SK-N-MC (cell line): Measurements from ENCODE around the gene SPATA17.

ENCODE experiments used
- DNase-seq: peaks from one replicate; pipeline ENCODE4 v3.0.0-alpha.2; 2011; ENCODE audit warnings: low read depth, low spot score
- H3K27ac ChIP-seq: fragments of 200-600 bp; sonication (generic); 2 replicates; pipeline ENCODE4 v1.5.1; 2016; ENCODE audit warnings: mixed run types
- H3K36me3 ChIP-seq: fragments of 200-600 bp; sonication (generic); 2 replicates; pipeline ENCODE4 v1.6.1; 2017; ENCODE audit warnings: antibody characterized with exemption, low read length, mixed read lengths; ENCODE audit not compliant: insufficient read depth
- H3K4me3 ChIP-seq: fragments of 200-600 bp; sonication (generic); 2 replicates; pipeline ENCODE4 v1.5.1; 2016
- H3K9ac ChIP-seq: fragments of 200-600 bp; sonication (generic); 2 replicates; pipeline ENCODE4 v1.8.0; 2017; ENCODE audit warnings: mixed run types, mixed read lengths; ENCODE audit not compliant: insufficient read length
- H3K9me3 ChIP-seq: fragments of 200-600 bp; sonication (generic); 2 replicates; pipeline ENCODE4 v1.6.1; 2017; ENCODE audit warnings: low read depth, mild to moderate bottlenecking, antibody characterized with exemption, low read length, moderate library complexity, mixed read lengths
- EZH2 ChIP-seq: fragments of 200-600 bp; sonication (generic); IDR thresholded peaks from one replicate; pipeline ENCODE4 v1.6.1; 2017; ENCODE audit warnings: antibody characterized with exemption
- FOXP2 ChIP-seq: optimal IDR thresholded peaks from 2 replicates; pipeline ENCODE3; 2011; ENCODE audit warnings: mild to moderate bottlenecking, moderate library complexity; ENCODE audit not compliant: insufficient read depth; ENCODE audit errors: extremely low read length, control extremely low read depth
- POLR2AphosphoS5 ChIP-seq: IDR thresholded peaks from 2 replicates; pipeline ENCODE4 v1.6.1; 2012; ENCODE audit warnings: mild to moderate bottlenecking, low read depth, low read length, borderline replicate concordance

The SPATA17 gene

DNA sequence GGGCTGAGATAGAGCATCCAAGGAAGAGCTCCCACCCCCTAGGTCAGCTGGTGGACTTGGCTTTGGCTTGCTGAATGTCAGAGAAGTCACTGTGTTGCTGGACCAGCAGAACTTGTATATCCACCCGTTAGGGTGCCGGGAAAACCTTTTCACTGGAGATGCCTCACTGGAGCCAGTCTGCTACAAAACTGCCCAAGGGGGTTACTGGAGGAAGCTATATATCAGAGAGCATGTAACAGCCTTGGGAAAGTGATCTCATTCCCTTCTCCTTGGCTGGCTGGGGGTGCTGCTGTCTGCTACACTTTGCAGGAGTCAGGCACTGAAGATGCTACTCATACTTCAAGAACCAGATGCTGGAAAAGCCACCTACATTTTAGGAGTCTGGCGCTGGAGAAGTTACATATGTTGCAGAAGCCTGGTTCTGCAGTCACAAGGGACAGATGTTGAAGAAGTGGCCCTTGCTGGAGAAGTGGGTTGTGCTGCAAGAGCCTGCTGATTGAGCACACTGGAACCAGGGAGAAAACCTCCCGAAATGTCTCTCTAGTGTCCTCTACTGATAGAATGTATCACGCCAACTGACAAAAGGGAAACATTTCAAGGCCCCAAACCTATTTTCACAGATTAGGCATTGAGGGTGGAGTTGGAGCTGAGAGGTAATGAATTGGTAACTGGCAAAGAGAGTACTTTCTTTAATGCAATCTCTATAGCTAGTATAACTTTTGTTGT is 250.6 kb downstream of the SPATA17 start:
- Histone ChIP-seq H3K9me3 (no peaks in the 10 kb centered on the region), H3K36me3 (no peaks in the 10 kb centered on the region), H3K9ac (no peak overlapping the region), H3K4me3 (0 out of 2 replicates have a peak overlapping the region, but pooled peaks have one; percentile 21), H3K27ac (0 out of 2 replicates have a peak overlapping the region, but pooled peaks have one; percentile 5)
- no peak for DNase-seq
- TF ChIP-seq EZH2 = no peak
- TF ChIP-seq FOXP2 = no peak
- TF ChIP-seq POLR2AphosphoS5 = no peak

DNA sequence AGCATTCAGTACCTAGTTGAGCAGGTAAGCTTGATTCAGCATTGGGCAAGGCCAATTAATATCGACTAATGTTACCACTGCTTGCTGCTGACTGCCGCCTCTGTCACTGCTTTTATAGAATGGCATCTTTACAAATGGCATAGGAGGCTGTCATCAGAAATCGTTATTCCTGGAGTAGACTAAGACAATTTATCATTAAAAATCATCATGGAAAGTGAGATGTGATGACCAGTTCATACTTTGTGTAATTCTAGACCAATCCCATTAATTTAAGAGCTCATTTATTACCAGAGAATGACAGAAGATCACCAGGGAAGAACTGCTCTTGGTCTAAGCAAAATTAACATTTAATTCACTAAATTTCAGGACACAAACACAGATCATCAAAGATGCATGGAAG is 254.0 kb downstream of the SPATA17 start:
- H3K36me3 ChIP-seq = no peaks in the 10 kb centered on the region
- H3K27ac ChIP-seq = no peak overlapping the region
- no peaks in the 10 kb centered on the region for H3K9me3 ChIP-seq
- no peak overlapping the region for H3K4me3 ChIP-seq
- no peak for DNase-seq
- TF ChIP-seq FOXP2 (no peak), POLR2AphosphoS5 (no peak), EZH2 (no peak)
- no peak overlapping the region for H3K9ac ChIP-seq

DNA sequence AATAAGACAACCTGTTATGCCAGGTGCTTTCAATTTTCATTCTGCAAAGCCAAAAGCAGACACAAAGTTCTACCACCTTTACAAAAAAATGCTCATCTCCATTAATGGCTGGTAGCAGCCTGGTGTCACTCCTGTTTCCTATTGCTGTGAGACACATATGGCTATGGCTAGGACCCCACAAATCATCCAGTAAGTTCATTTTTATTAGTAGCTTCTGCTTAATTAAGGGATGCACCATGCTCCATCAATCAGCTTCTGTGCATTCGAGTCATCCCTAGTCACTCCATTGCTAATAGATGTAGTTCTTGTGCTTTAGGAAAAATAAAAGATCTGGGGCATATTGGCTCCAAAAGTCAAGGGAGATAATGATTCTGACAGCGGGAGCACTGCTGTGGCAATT is 257.2 kb downstream of the SPATA17 start:
- Histone ChIP-seq H3K4me3 (no peak overlapping the region), H3K9ac (no peak overlapping the region), H3K36me3 (no peaks in the 10 kb centered on the region), H3K27ac (no peak overlapping the region), H3K9me3 (no peaks in the 10 kb centered on the region)
- no peak for DNase-seq
- no peak for TF ChIP-seq FOXP2
- no peak for TF ChIP-seq POLR2AphosphoS5
- no peak for TF ChIP-seq EZH2

DNA sequence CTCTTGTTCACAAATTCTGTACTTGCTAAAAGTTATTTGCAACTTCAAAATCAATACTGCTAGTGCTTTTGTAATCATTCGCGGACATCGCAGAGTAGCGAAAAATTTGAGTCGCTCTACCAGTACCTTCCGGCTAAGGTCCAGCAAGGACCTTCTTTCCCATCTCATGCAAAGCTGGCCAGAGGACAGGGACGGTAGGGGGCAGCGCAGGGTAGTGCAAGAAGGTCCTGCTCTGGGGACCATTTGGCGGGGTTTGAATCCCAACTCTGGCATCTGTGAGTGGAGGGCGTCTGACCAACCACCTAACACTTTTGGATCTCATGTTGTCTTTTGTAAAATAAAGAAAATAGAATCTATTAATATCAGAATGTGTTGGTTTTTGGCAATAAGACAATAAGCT is 258.3 kb downstream of the SPATA17 start:
- no peak for DNase-seq

GRCh38 chr1:217891966-217892365 is 260.8 kb downstream of the SPATA17 start:
- no peak overlapping the region for H3K27ac ChIP-seq
- no peak overlapping the region for H3K4me3 ChIP-seq
- DNase-seq = no peak
- no peaks in the 10 kb centered on the region for H3K9me3 ChIP-seq
- no peak for TF ChIP-seq FOXP2
- TF ChIP-seq POLR2AphosphoS5 = no peak
- no peak for TF ChIP-seq EZH2
- no peak overlapping the region for H3K9ac ChIP-seq
- no peaks in the 10 kb centered on the region for H3K36me3 ChIP-seq

More for the DNA sequence above, 258.3 kb downstream of the SPATA17 start:
- no peak overlapping the region for H3K27ac ChIP-seq
- no peaks in the 10 kb centered on the region for H3K9me3 ChIP-seq
- no peak overlapping the region for H3K4me3 ChIP-seq
- H3K36me3 ChIP-seq = no peaks in the 10 kb centered on the region
- no peak for TF ChIP-seq POLR2AphosphoS5
- no peak for TF ChIP-seq EZH2
- TF ChIP-seq FOXP2 = no peak
- H3K9ac ChIP-seq = no peak overlapping the region

- Histone ChIP-seq H3K36me3 (no peaks in the 10 kb centered on the region), H3K9me3 (no peaks in the 10 kb centered on the region), H3K4me3 (no peak overlapping the region), H3K27ac (no peak overlapping the region), H3K9ac (no peak overlapping the region)
- TF ChIP-seq FOXP2 (no peak), POLR2AphosphoS5 (no peak), EZH2 (no peak)
- DNase-seq = no peak
Measured at GRCh38 chr1:217892750-217893149, 261.6 kb downstream of the SPATA17 start.

GRCh38 chr1:217895841-217896240 is 264.7 kb downstream of the SPATA17 start:
- Histone ChIP-seq H3K4me3 (no peak overlapping the region), H3K9ac (no peak overlapping the region), H3K27ac (no peak overlapping the region), H3K9me3 (no peaks in the 10 kb centered on the region), H3K36me3 (no peaks in the 10 kb centered on the region)
- no peak for DNase-seq
- no peak for TF ChIP-seq EZH2

DNA sequence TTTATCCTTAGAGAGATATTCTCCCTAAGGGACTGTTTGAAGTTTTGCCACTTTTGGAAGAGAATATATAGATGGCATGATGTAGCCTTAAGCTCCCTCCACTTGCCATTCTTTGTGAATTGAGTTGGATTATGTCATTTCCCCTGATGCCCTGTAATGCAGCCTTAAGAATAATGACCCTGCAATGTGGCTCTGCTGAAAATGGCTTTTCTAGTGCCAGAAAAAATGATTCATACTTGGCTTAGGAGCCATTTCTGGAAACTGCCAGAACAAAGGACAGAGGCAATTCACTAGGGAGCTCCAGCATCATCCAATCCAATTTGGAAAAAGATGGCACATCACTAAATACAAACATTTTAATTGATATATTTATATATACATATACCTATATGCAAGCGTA is 265.3 kb downstream of the SPATA17 start:
- H3K4me3 ChIP-seq = no peak overlapping the region
- no peaks in the 10 kb centered on the region for H3K9me3 ChIP-seq
- H3K27ac ChIP-seq = no peak overlapping the region
- no peak overlapping the region for H3K9ac ChIP-seq
- H3K36me3 ChIP-seq = no peaks in the 10 kb centered on the region
- no peak for DNase-seq
- TF ChIP-seq POLR2AphosphoS5 (no peak), EZH2 (no peak), FOXP2 (no peak)

GRCh38 chr1:217897100-217897499 is 266.0 kb downstream of the SPATA17 start:
- no peak overlapping the region for H3K27ac ChIP-seq
- H3K9ac ChIP-seq = no peak overlapping the region
- TF ChIP-seq POLR2AphosphoS5 = no peak
- TF ChIP-seq FOXP2 = no peak
- TF ChIP-seq EZH2 = no peak
- no peak overlapping the region for H3K4me3 ChIP-seq
- no peaks in the 10 kb centered on the region for H3K9me3 ChIP-seq
- DNase-seq = no peak
- H3K36me3 ChIP-seq = no peaks in the 10 kb centered on the region
